Neural progenitor cell (in vitro differentiated cells): Measurements from ENCODE around the gene CXCL14.

ENCODE experiments used
- EZH2 ChIP-seq: fragments of 200-600 bp; sonication (generic); IDR thresholded peaks from 2 replicates; pipeline ENCODE4 v1.6.1; 2017; ENCODE audit warnings: antibody characterized with exemption, mild to moderate bottlenecking, moderate library complexity
- EZH2phosphoT487 ChIP-seq: fragments of 200-600 bp; sonication (generic); IDR thresholded peaks from 2 replicates; pipeline ENCODE4 v1.6.1; 2017; ENCODE audit warnings: antibody characterized with exemption
- TF ChIP-seq, protein P1 (sequence below): fragments of 200-600 bp; sonication (generic); IDR thresholded peaks from 2 replicates; pipeline ENCODE4 v1.5.1; 2017; ENCODE audit warnings: antibody characterized with exemption, mild to moderate bottlenecking

DNA sequence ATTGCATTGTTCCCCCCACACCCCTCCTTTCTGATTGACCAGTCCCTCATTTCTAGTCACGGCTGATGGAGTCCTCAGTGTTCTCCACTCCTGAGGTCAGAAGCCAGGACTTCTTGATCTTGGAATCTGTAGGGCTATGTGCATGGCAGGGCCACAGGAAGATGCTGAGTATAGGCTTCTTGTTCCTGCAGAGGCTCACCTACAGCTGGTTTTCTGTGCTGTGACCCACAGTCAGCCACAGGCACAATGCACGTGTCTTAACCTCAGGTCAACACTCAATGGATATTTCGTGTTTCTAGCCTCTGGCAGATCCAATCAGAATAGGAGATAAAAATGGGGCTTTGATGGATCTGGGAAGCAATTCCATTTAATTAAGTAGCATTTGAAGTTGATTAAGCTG, 14.3 kb upstream of the CXCL14 start:
- TF ChIP-seq, protein P1, sequence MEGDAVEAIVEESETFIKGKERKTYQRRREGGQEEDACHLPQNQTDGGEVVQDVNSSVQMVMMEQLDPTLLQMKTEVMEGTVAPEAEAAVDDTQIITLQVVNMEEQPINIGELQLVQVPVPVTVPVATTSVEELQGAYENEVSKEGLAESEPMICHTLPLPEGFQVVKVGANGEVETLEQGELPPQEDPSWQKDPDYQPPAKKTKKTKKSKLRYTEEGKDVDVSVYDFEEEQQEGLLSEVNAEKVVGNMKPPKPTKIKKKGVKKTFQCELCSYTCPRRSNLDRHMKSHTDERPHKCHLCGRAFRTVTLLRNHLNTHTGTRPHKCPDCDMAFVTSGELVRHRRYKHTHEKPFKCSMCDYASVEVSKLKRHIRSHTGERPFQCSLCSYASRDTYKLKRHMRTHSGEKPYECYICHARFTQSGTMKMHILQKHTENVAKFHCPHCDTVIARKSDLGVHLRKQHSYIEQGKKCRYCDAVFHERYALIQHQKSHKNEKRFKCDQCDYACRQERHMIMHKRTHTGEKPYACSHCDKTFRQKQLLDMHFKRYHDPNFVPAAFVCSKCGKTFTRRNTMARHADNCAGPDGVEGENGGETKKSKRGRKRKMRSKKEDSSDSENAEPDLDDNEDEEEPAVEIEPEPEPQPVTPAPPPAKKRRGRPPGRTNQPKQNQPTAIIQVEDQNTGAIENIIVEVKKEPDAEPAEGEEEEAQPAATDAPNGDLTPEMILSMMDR: no peak
- TF ChIP-seq EZH2 (no peak), EZH2phosphoT487 (no peak)
